Adrenal gland (tissue), 12 donors: ENCODE measurements around the gene CDC34. TPM values are rescaled to one million over a fixed set of nuclear protein-coding genes. Genes with fewer than 3 reads are reported as not detected.

Experiments used
- polyA plus RNA-seq, 3 donors: library from polyadenylated mRNA; stranded (reverse); fragments of 200-250 nt in 2 of 3; fragments of 350-450 nt in 1 of 3; fragmentation: Illumina TruSeq in 1 of 3; extraction: RNeasy Lipid Tissue Mini Kit (QIAGEN cat#74804) in 1 of 3; gene quantifications; one replicate each; pipeline ENCODE4 v1.2.3, GENCODE V29; 2013 to 2014
- total RNA-seq, 9 donors: library from RNA; depleted of rRNA in 4 of 9; stranded (reverse); fragments of >200 nt in 4 of 9; fragments of 120-200 nt in 1 of 9; fragmentation: NEBNext Ultra II Directional in 1 of 9; extraction: Animal tissue kit (Norgen Biotek cat#: 25700) in 1 of 9; gene quantifications; one replicate each; pipeline versions ENCODE4 v1.1.0 to v1.2.4, GENCODE V29; 2013 to 2023
- donor health status: healthy with polysubstance abuse.
- donor health status: Bipolar disorder and iron deficiency.
- donor health status: DM: yes; HTN: yes; CAD: no.
- donor health status: DM: no; HTN: no; CAD: no.
- donor health status: DM: no; HTN: no; CAD: no.
- donor health status: DM: yes; HTN: yes; CAD: no.

CDC34 gene
- total and polyA plus RNA-seq, 12 donors: 22.2 to 151 (median 64.9) TPM

Other genes with a start within 250 kb of the CDC34 start
- 100 to 1,000 TPM in 1 of 9 donors, 10 to 100 TPM in 2, 1 to 10 TPM in 5, under 1 TPM in 1; 0.89 to 272 (median 6.7) TPM for gene PLPP2, start 240.4 kb upstream of the CDC34 start, total RNA-seq
- gene PLPP2, start 240.4 kb upstream of the CDC34 start, polyA plus RNA-seq: 1 to 10 TPM in 1 of 3 donors, under 1 TPM in 2; 0.33 to 8.9 (median 0.88) TPM
- gene MIER2, start 187.0 kb upstream of the CDC34 start, total RNA-seq: 10 to 100 TPM; 10.8 to 24.2 (median 14.3) TPM
- 10 to 100 TPM; 11.6 to 33.9 (median 29.5) TPM for gene MIER2, start 187.0 kb upstream of the CDC34 start, polyA plus RNA-seq
- gene C2CD4C, start 122.6 kb upstream of the CDC34 start, total RNA-seq: 1 to 10 TPM in 6 of 9 donors, under 1 TPM in 3; 0.17 to 2.1 (median 1.1) TPM
- 1 to 10 TPM in 2 of 3 donors, not detected in 1; 2.1 to 3.2 TPM for gene C2CD4C, start 122.6 kb upstream of the CDC34 start, polyA plus RNA-seq
- gene SHC2, start 70.7 kb upstream of the CDC34 start, total RNA-seq: 10 to 100 TPM in 8 of 9 donors, 1 to 10 TPM in 1; 6.8 to 81.4 (median 36.3) TPM
- gene SHC2, start 70.7 kb upstream of the CDC34 start, polyA plus RNA-seq: 100 to 1,000 TPM in 1 of 3 donors, 10 to 100 TPM in 1, 1 to 10 TPM in 1; 1.2 to 196 (median 45.9) TPM
- 1 to 10 TPM in 2 of 9 donors, under 1 TPM in 6, not detected in 1; 0.14 to 1.2 (median 0.67) TPM for gene MADCAM1, start 35.3 kb upstream of the CDC34 start, total RNA-seq
- gene MADCAM1, start 35.3 kb upstream of the CDC34 start, polyA plus RNA-seq: 1 to 10 TPM in 2 of 3 donors, not detected in 1; 2.2 to 4.8 TPM
- gene TPGS1, start 24.3 kb upstream of the CDC34 start, total RNA-seq: 100 to 1,000 TPM in 2 of 9 donors, 10 to 100 TPM in 7; 17.9 to 123 (median 39.9) TPM
- gene TPGS1, start 24.3 kb upstream of the CDC34 start, polyA plus RNA-seq: 10 to 100 TPM in 2 of 3 donors, under 1 TPM in 1; 0.07 to 43.6 (median 33.5) TPM
- gene GZMM, start 12.3 kb downstream of the CDC34 start, total RNA-seq: 1 to 10 TPM in 2 of 9 donors, under 1 TPM in 4, not detected in 3; 0.35 to 2.4 (median 0.80) TPM
- gene GZMM, start 12.3 kb downstream of the CDC34 start, polyA plus RNA-seq: 1 to 10 TPM in 2 of 3 donors, not detected in 1; 1.3 to 1.9 TPM
- gene BSG, start 40.8 kb downstream of the CDC34 start, total RNA-seq: 1,000 to 10,000 TPM in 1 of 9 donors, 100 to 1,000 TPM in 8; 328 to 1,372 (median 824) TPM
- gene BSG, start 40.8 kb downstream of the CDC34 start, polyA plus RNA-seq: 1,000 to 10,000 TPM in 2 of 3 donors, 100 to 1,000 TPM in 1; 481 to 2,214 (median 1,591) TPM
- 1 to 10 TPM in 8 of 9 donors, under 1 TPM in 1; 0.74 to 9.1 (median 7.1) TPM for gene HCN2, start 58.1 kb downstream of the CDC34 start, total RNA-seq
- 1 to 10 TPM in 2 of 3 donors, under 1 TPM in 1; 0.98 to 2.5 (median 1.1) TPM for gene HCN2, start 58.1 kb downstream of the CDC34 start, polyA plus RNA-seq
- 10 to 100 TPM; 26.3 to 61.4 (median 41.4) TPM for gene POLRMT, start 101.8 kb downstream of the CDC34 start, total RNA-seq
- gene POLRMT, start 101.8 kb downstream of the CDC34 start, polyA plus RNA-seq: 100 to 1,000 TPM in 2 of 3 donors, 10 to 100 TPM in 1; 42.7 to 371 (median 178) TPM
- gene FGF22, start 108.1 kb downstream of the CDC34 start, total RNA-seq: under 1 TPM in 4 of 9 donors, not detected in 5; 0.14 to 0.32 (median 0.29) TPM
- 1 to 10 TPM in 1 of 3 donors, under 1 TPM in 1, not detected in 1; 0.51 to 1.2 TPM for gene FGF22, start 108.1 kb downstream of the CDC34 start, polyA plus RNA-seq
- gene RNF126, start 131.5 kb downstream of the CDC34 start, total RNA-seq: 10 to 100 TPM; 18.2 to 76.4 (median 35.8) TPM
- 10 to 100 TPM in 2 of 3 donors, 1 to 10 TPM in 1; 9.3 to 53.5 (median 51.6) TPM for gene RNF126, start 131.5 kb downstream of the CDC34 start, polyA plus RNA-seq
- gene FSTL3, start 144.6 kb downstream of the CDC34 start, total RNA-seq: 100 to 1,000 TPM in 7 of 9 donors, 10 to 100 TPM in 2; 87.4 to 464 (median 163) TPM
- 100 to 1,000 TPM; 119 to 405 (median 225) TPM for gene FSTL3, start 144.6 kb downstream of the CDC34 start, polyA plus RNA-seq
- under 1 TPM in 2 of 9 donors, not detected in 7; 0.22 to 0.51 TPM for gene PRSS57, start 163.7 kb downstream of the CDC34 start, total RNA-seq
- gene PRSS57, start 163.7 kb downstream of the CDC34 start, polyA plus RNA-seq: under 1 TPM in 1 of 3 donors, not detected in 2; 0.13 TPM
- 10 to 100 TPM in 8 of 9 donors, 1 to 10 TPM in 1; 8.4 to 63.3 (median 50.6) TPM for gene PALM, start 177.2 kb downstream of the CDC34 start, total RNA-seq
- gene PALM, start 177.2 kb downstream of the CDC34 start, polyA plus RNA-seq: 10 to 100 TPM in 2 of 3 donors, 1 to 10 TPM in 1; 3.9 to 72.2 (median 49.7) TPM
- gene MISP, start 219.4 kb downstream of the CDC34 start, total RNA-seq: under 1 TPM in 4 of 9 donors, not detected in 5; 0.06 to 0.43 (median 0.15) TPM
- under 1 TPM in 2 of 3 donors, not detected in 1; 0.08 to 0.10 TPM for gene MISP, start 219.4 kb downstream of the CDC34 start, polyA plus RNA-seq